GM19438 (cell line): ENCODE data around the gene RRAGD.

ENCODE experiments used
- ATAC-seq: cut with Tn5 transposase; IDR thresholded peaks from one replicate; pipeline ENCODE4 v1.9.1; 2021; ENCODE audit warnings: low read depth; ENCODE audit not compliant: unreplicated experiment

RRAGD gene

DNA sequence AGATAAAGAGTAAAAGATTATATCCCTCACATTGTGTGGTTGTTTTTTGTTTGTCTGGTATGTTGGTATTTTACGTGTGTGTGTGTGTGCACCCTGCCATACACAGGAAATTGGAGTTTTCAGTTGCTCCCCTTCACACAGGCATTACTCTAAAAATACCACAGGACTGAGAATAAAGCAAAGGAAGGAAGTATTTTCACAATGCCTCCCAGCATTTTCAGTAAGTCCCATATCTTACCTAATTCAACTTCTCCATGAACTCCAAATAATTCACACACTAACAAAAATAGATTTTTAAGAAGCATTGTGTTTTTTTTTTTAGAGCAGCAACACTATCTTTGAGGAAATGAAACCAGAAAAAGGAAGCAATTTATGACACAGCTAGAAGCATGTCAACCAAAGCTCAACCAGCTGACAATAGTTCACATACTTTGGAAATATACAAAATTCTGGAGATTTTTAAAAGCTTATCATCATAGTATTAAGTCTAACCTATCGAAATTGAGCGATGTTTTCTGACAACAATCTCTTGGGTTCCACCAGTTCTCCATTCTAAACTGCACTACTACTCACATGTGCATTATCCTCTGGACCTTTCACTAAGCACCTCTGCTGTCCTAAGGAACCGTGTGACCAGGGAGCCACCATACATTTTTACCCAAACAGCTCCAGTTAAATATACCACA, 61.6 kb downstream of the RRAGD start:
- ATAC-seq, result peak; percentile 36

GRCh38 chr6:89348372-89348771, 63.7 kb downstream of the RRAGD start:
- ATAC-seq, result no peak

DNA sequence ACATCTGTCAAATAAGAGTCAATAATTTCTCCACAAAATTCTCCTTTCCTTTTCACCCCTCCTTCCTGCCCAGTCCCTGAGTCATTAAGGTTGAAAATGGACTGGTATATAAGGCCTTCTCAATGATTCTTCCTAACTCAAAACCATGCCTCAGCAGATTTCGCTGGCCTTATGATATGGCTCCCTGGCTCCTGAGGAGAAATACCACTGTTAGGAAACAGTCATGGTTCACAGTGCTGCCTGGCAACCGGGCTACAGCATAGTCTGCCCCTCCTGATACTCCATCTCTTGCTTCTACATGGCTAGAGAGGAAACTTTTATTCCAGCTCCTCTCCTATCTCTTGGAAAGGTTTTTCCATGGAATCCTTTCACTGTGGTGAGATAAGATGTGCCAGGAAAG, 64.2 kb downstream of the RRAGD start:
- ATAC-seq, result no peak

GRCh38 chr6:89346433-89346832, 65.6 kb downstream of the RRAGD start:
- no peak for ATAC-seq

- no peak for ATAC-seq
These were observed 72.5 kb downstream of the RRAGD start for GRCh38 chr6:89339565-89339964.

GRCh38 chr6:89335164-89335563, 76.9 kb downstream of the RRAGD start:
- no peak for ATAC-seq

DNA sequence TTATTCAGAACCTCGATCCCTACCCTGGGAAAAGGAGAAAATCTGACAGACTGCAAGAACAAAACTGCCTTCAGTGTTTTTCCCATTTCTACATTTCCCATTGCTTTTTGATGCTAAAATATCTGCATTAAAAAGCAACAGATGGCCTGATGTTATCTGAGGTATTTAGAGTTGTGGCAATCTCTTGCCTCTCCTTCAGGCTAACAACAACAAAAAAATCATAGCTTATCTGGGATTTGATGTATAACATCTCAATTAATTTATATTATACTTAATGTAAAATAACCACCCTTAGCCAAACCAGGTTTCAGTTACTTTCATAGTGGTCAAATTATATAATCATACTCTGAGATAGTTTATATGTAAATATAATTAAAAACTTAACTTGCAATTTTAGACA, 81.2 kb downstream of the RRAGD start:
- no peak for ATAC-seq

DNA sequence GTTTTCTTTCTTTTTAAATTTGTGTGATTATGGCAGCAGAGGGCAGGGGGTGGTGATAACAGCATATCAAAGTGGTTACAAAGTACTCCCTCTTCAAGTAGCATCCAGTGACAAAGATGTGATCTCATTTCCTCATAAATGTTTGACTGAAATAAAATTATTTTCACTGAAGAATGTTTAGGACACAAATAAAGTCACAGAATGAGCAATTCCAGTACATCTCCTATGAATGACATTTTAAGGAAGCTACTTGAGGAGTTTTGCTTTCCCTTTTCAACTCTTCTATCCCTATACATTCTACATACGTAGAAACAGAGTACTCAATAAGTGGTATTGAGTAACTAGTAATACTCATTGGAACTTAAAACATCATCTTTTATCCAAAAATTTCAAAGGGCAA, 83.1 kb downstream of the RRAGD start:
- ATAC-seq, result no peak

DNA sequence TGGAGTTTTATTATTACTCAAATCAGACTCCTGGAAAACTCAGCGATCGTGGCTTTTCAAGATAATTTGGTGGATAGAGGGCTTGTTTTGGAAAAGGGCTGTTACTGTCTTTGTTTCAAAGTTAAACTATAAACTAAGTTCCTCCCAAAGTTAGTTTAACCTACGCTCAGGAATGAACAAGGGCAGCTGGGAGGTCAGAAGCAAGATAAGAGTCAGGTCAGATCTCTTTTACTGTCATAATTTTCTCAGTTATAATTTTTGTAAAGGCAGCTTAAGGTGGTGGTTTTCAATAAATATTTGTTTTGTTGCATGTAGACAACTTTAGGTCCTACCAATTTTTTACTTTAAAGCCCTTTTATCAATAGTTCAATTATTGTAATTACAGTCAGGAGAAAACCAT, 87.8 kb downstream of the RRAGD start:
- no peak for ATAC-seq

- no peak for ATAC-seq
These were observed 88.5 kb downstream of the RRAGD start for GRCh38 chr6:89323511-89323971.

GRCh38 chr6:89321131-89321970, 90.7 kb downstream of the RRAGD start:
- ATAC-seq, result peak; percentile 63

DNA sequence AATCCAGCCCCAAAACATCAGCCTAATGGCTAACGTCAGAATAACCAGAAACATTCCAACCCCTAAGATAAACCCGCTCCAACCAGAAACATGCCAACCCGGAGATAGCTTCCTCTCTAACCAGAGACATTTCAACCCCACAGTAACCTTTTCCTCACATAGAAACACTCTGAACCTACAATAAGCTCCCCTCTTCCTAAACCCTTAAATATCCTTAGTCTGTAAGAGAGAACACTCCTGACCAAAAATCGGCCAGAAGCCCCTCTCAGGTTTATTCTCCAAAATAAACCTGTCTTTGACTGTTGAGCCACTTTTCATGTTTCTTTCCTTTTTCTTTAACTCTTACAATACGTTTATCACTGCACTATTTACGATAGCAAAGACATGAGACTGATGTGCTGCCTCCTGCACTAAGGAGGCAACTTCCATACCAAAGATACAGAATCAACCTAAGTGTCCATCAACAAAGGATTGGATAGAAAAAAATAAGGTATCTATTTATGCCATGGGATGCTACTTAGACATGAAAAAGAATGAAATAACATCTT, 92.0 kb downstream of the RRAGD start:
- no peak for ATAC-seq

DNA sequence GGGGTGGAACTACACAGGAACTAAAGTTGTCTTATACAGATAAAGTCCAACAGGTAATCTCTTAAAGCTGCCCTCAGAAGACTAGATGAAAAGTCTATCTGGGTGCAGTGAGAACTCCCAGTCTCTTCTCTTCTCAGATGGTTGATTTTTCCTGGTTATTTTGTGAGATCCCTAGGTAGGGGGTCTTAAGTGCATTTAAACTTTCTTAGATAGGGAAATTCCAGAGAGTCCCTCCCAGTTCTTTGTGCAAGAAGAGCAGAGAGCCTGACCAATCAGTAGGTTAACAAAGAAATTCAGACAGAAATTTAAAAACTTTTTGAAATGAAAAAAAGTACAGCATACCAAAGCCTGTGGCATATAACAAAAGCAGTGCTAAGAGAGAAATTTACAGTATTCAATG, 95.0 kb downstream of the RRAGD start:
- no peak for ATAC-seq

GRCh38 chr6:89315249-89315885, 96.7 kb downstream of the RRAGD start, which contains the start of gene GABRR2:
Gene GABRR2, minus strand, starts transcription at chr6:89315299. Its CDS starts 134 bp downstream, at chr6:89315165.
- no peak for ATAC-seq

DNA sequence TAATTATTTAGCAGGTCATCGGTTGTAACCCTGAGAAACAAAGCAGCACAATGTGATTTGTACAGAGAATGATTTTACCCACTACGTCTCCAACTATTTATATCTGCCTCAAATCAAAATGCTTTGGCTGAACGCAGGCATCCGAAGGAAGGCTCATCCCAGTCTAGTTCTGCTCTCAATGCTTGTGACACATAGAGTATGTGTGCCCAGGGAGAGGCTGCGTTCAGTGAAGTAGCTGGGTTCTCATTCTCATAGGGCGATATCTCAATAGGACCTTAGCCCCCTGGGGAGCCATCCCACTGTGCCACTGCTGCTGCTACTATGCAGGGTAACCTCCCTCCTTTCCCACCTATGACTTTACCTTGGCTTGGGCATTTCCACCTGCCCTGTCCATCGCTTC, 97.4 kb downstream of the RRAGD start:
- no peak for ATAC-seq
